SK-N-SH treated with all-trans-retinoic acid at 6 μM for 48 hours (cell line): ENCODE data around the gene UVRAG.
"Not testable (repeated sequence)": the region's sequence is repeated elsewhere in the genome, so short reads cannot be mapped to it uniquely, and the experiment has no call there.

Experiments used
- ATAC-seq: fragments of 200-7000 bp; cut with Tn5 transposase; 3 replicates; pipeline ENCODE4 v1.9.1; 2020; ENCODE audit warnings: mild to moderate bottlenecking, moderate library complexity
- BACH2 ChIP-seq: fragments of 250-450 bp; sonication (Bioruptor Pico); IDR thresholded peaks from 2 replicates; pipeline ENCODE4 v1.9.0; 2021; ENCODE audit warnings: mild to moderate bottlenecking, borderline replicate concordance
- CREB5 ChIP-seq: fragments of 250-450 bp; sonication (Bioruptor Pico); IDR thresholded peaks from 2 replicates; pipeline ENCODE4 v1.5.1; 2020; ENCODE audit warnings: low read depth, mild to moderate bottlenecking, moderate library complexity
- CSDC2 ChIP-seq: fragments of 250-450 bp; sonication (Bioruptor Pico); IDR thresholded peaks from 2 replicates; pipeline ENCODE4 v1.5.0; 2020; ENCODE audit warnings: mild to moderate bottlenecking, moderate library complexity
- ESRRG ChIP-seq: fragments of 250-450 bp; sonication (Bioruptor Pico); IDR thresholded peaks from 2 replicates; pipeline ENCODE4 v1.6.1; 2021; ENCODE audit warnings: mild to moderate bottlenecking
- GLIS3 ChIP-seq: fragments of 250-450 bp; sonication (Bioruptor Pico); IDR thresholded peaks from 2 replicates; pipeline ENCODE4 v1.5.0; 2020; ENCODE audit warnings: mild to moderate bottlenecking, moderate library complexity
- ISL1 ChIP-seq: fragments of 250-450 bp; sonication (Bioruptor Pico); IDR thresholded peaks from 2 replicates; pipeline ENCODE4 v2.1.2; 2022; ENCODE audit warnings: mild to moderate bottlenecking, moderate library complexity
- OSR1 ChIP-seq: fragments of 250-450 bp; sonication (Bioruptor Pico); IDR thresholded peaks from 2 replicates; pipeline ENCODE4 v1.8.0; 2022; ENCODE audit warnings: moderate library complexity, mild to moderate bottlenecking, inconsistent platforms
- PATZ1 ChIP-seq: fragments of 250-450 bp; sonication (Bioruptor Pico); IDR thresholded peaks from 2 replicates; pipeline ENCODE4 v1.8.0; 2020; ENCODE audit warnings: mild to moderate bottlenecking, moderate library complexity, borderline replicate concordance
- POU6F1 ChIP-seq: fragments of 250-450 bp; sonication (Bioruptor Pico); IDR thresholded peaks from 2 replicates; pipeline ENCODE4 v1.8.0; 2021; ENCODE audit warnings: low read depth, mild to moderate bottlenecking, moderate library complexity, borderline replicate concordance
- RARB ChIP-seq: fragments of 250-450 bp; sonication (Bioruptor Pico); IDR thresholded peaks from 2 replicates; pipeline ENCODE4 v1.8.0; 2021; ENCODE audit warnings: mild to moderate bottlenecking, moderate library complexity
- SNAI2 ChIP-seq: fragments of 250-450 bp; sonication (Bioruptor Pico); IDR thresholded peaks from 2 replicates; pipeline ENCODE4 v1.5.0; 2020; ENCODE audit warnings: mild to moderate bottlenecking, moderate library complexity
- TCF4 ChIP-seq: fragments of 250-450 bp; sonication (Bioruptor Pico); IDR thresholded peaks from 2 replicates; pipeline ENCODE4 v1.8.0; 2021; ENCODE audit warnings: mild to moderate bottlenecking, moderate library complexity, borderline replicate concordance
- TOX ChIP-seq: fragments of 250-450 bp; sonication (Bioruptor Pico); IDR thresholded peaks from 2 replicates; pipeline ENCODE4 v1.8.0; 2021; ENCODE audit warnings: mild to moderate bottlenecking, moderate library complexity, borderline replicate concordance
- TSHZ2 ChIP-seq: fragments of 250-450 bp; sonication (Bioruptor Pico); IDR thresholded peaks from 2 replicates; pipeline ENCODE4 v1.5.0; 2020; ENCODE audit warnings: mild to moderate bottlenecking, moderate library complexity
- ZC3H10 ChIP-seq: fragments of 250-450 bp; sonication (Bioruptor Pico); IDR thresholded peaks from 2 replicates; pipeline ENCODE4 v1.5.1; 2021; ENCODE audit warnings: mild to moderate bottlenecking, moderate library complexity
- ZFP3 ChIP-seq: fragments of 250-450 bp; sonication (Bioruptor Pico); IDR thresholded peaks from 2 replicates; pipeline ENCODE4 v1.5.0; 2020; ENCODE audit warnings: mild to moderate bottlenecking, moderate library complexity
- ZFP30 ChIP-seq: fragments of 450-650 bp; formaldehyde crosslinking; IDR thresholded peaks from 2 replicates; pipeline ENCODE4 v1.5.0; 2022; ENCODE audit warnings: mild to moderate bottlenecking, moderate library complexity
- ZNF565 ChIP-seq: fragments of 450-650 bp; formaldehyde crosslinking; conservative IDR thresholded peaks from 2 replicates; pipeline ENCODE4 v1.5.0; 2020; ENCODE audit warnings: low read depth, mild to moderate bottlenecking, moderate library complexity
- ZNF70 ChIP-seq: fragments of 450-650 bp; formaldehyde crosslinking; IDR thresholded peaks from 2 replicates; pipeline ENCODE4 v1.5.0; 2020; ENCODE audit warnings: mild to moderate bottlenecking, moderate library complexity
- ZNF8 ChIP-seq: fragments of 450-650 bp; formaldehyde crosslinking; IDR thresholded peaks from 2 replicates; pipeline ENCODE4 v1.5.0; 2020; ENCODE audit warnings: mild to moderate bottlenecking, moderate library complexity

Gene UVRAG

GRCh38 chr11:75879737-75880136, 64.7 kb downstream of the UVRAG start (continued):
- TF ChIP-seq TSHZ2 (CRISPR knock-in tag): no peak
- no peak for TF ChIP-seq TCF4 (CRISPR knock-in tag)
- TF ChIP-seq POU6F1 (CRISPR knock-in tag): no peak
- no peak for TF ChIP-seq ZC3H10 (CRISPR knock-in tag)
- TF ChIP-seq ISL1 (CRISPR knock-in tag): no peak

GRCh38 chr11:75880343-75880742, 65.3 kb downstream of the UVRAG start:
- not testable (repeated sequence) for ATAC-seq

GRCh38 chr11:75884321-75884720, 69.3 kb downstream of the UVRAG start:
- no peak for ATAC-seq
- TF ChIP-seq RARB (CRISPR knock-in tag): no peak
- TF ChIP-seq TSHZ2 (CRISPR knock-in tag): no peak
- TF ChIP-seq ISL1 (CRISPR knock-in tag): no peak
- no peak for TF ChIP-seq ZNF70 (CRISPR knock-in tag)
- TF ChIP-seq ZFP3 (CRISPR knock-in tag): no peak
- no peak for TF ChIP-seq ZNF8 (CRISPR knock-in tag)
- TF ChIP-seq GLIS3 (CRISPR knock-in tag): no peak
- TF ChIP-seq ZFP30 (CRISPR knock-in tag): no peak
- no peak for TF ChIP-seq ZNF565 (CRISPR knock-in tag)
- TF ChIP-seq OSR1: no peak
- no peak for TF ChIP-seq SNAI2 (CRISPR knock-in tag)
- TF ChIP-seq ESRRG (CRISPR knock-in tag): no peak
- no peak for TF ChIP-seq PATZ1 (CRISPR knock-in tag)

- no peak for TF ChIP-seq TCF4 (CRISPR knock-in tag)
- TF ChIP-seq ZNF8 (CRISPR knock-in tag): no peak
- no peak for TF ChIP-seq ZFP30 (CRISPR knock-in tag)
- no peak for TF ChIP-seq ESRRG (CRISPR knock-in tag)
- no peak for TF ChIP-seq ZC3H10 (CRISPR knock-in tag)
- no peak for TF ChIP-seq BACH2 (CRISPR knock-in tag)
- TF ChIP-seq ISL1 (CRISPR knock-in tag): no peak
- no peak for TF ChIP-seq PATZ1 (CRISPR knock-in tag)
- no peak for TF ChIP-seq ZFP3 (CRISPR knock-in tag)
- no peak for TF ChIP-seq TOX
- no peak for TF ChIP-seq CSDC2
- TF ChIP-seq RARB (CRISPR knock-in tag): no peak
- TF ChIP-seq GLIS3 (CRISPR knock-in tag): no peak
- TF ChIP-seq CREB5: no peak
- TF ChIP-seq OSR1: no peak
- TF ChIP-seq POU6F1 (CRISPR knock-in tag): no peak
- no peak for ATAC-seq
Observed at GRCh38 chr11:75888416-75888815, 73.4 kb downstream of the UVRAG start.
